Neural crest cell (in vitro differentiated cells): ENCODE measurements around the gene SUGP1. TPM values are rescaled to one million over a fixed set of nuclear protein-coding genes. Genes with fewer than 3 reads are reported as not detected.
"Not testable (repeated sequence)": the region's sequence is repeated elsewhere in the genome, so short reads cannot be mapped to it uniquely, and the experiment has no call there.

Source experiments
- DNase-seq: peaks from one replicate; pipeline ENCODE4 v3.0.0; 2021; ENCODE audit warnings: low read depth, mixed read lengths, low spot score
- H3K27ac Mint-ChIP-seq: one replicate; pipeline ENCODE4 v1.8.0; 2021; ENCODE audit warnings: mild to moderate bottlenecking, mixed read lengths; ENCODE audit not compliant: unreplicated experiment
- H3K27me3 Mint-ChIP-seq: 2 replicates; pipeline ENCODE4 v1.8.0; 2021; ENCODE audit warnings: low read depth, mild to moderate bottlenecking, mixed read lengths
- H3K36me3 Mint-ChIP-seq: 2 replicates; pipeline ENCODE4 v1.8.0; 2021; ENCODE audit warnings: low read depth, mild to moderate bottlenecking, mixed read lengths
- H3K4me1 Mint-ChIP-seq: 2 replicates; pipeline ENCODE4 v1.8.0; 2021; ENCODE audit warnings: mixed read lengths
- H3K4me3 Mint-ChIP-seq: one replicate; pipeline ENCODE4 v1.8.0; 2021; ENCODE audit warnings: mild to moderate bottlenecking, mixed read lengths
- H3K9me3 Mint-ChIP-seq: 2 replicates; pipeline ENCODE4 v1.8.0; 2021; ENCODE audit warnings: mixed read lengths
- total RNA-seq: library from RNA; stranded (reverse); gene quantifications from 2 replicates; pipeline ENCODE4 v1.2.1, GENCODE V29; 2021
- TF ChIP-seq, protein P1 (sequence below): fragments of 200-600 bp; sonication (generic); conservative IDR thresholded peaks from 2 replicates; pipeline ENCODE4 v1.5.0; 2021; ENCODE audit warnings: antibody characterized with exemption, mild to moderate bottlenecking

SUGP1 gene
- total RNA-seq, 1 donor from 2014 or later: 101 TPM

DNA sequence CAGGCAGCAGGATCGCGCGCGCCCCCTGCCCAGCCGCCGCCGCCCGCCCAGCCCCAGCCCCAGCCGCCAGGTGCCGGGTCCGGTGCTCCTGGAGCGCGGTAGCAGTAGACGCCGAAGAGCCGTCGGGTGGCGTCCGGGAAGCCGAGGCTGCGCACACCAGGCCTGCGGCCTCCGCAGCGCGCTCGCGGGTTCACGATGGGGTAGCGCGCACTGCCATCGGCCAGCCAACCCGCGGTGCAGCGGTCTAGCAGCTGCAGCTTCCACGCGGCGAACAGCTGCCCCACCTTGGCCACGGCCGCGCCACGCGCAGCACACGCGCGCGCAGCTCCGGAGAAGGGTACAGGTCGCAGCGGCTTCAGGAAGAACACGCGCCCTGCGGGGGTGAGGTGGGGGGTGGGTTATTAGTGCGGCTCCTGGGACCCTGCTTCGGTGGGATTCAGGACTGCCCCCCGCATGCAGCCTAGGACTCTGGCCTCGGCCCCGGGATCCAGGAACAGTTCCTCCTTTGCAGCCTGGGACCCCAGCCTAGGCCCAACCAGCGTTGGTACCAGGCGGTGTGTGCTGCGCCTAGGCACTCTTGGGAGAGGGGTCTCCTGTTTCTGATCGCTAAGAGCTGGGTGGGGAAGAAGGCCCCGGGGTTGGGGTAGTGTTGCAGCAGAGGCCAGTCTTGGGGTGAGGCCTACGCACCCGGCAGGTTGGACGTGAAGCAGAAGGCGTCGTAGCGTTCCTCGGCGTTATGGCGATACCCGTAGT, 62.3 kb downstream of the SUGP1 start:
- H3K27ac Mint-ChIP-seq: no peak overlapping the region
- peaks cover 28% of the 10 kb centered on the region for H3K4me1 Mint-ChIP-seq
- no peak overlapping the region for H3K4me3 Mint-ChIP-seq
- peaks cover 63% of the 10 kb centered on the region for H3K27me3 Mint-ChIP-seq
- no peak for DNase-seq
- TF ChIP-seq, protein P1, sequence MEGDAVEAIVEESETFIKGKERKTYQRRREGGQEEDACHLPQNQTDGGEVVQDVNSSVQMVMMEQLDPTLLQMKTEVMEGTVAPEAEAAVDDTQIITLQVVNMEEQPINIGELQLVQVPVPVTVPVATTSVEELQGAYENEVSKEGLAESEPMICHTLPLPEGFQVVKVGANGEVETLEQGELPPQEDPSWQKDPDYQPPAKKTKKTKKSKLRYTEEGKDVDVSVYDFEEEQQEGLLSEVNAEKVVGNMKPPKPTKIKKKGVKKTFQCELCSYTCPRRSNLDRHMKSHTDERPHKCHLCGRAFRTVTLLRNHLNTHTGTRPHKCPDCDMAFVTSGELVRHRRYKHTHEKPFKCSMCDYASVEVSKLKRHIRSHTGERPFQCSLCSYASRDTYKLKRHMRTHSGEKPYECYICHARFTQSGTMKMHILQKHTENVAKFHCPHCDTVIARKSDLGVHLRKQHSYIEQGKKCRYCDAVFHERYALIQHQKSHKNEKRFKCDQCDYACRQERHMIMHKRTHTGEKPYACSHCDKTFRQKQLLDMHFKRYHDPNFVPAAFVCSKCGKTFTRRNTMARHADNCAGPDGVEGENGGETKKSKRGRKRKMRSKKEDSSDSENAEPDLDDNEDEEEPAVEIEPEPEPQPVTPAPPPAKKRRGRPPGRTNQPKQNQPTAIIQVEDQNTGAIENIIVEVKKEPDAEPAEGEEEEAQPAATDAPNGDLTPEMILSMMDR: no peak
- peaks cover 5% of the 10 kb centered on the region for H3K36me3 Mint-ChIP-seq
- peaks cover 5% of the 10 kb centered on the region for H3K9me3 Mint-ChIP-seq

DNA sequence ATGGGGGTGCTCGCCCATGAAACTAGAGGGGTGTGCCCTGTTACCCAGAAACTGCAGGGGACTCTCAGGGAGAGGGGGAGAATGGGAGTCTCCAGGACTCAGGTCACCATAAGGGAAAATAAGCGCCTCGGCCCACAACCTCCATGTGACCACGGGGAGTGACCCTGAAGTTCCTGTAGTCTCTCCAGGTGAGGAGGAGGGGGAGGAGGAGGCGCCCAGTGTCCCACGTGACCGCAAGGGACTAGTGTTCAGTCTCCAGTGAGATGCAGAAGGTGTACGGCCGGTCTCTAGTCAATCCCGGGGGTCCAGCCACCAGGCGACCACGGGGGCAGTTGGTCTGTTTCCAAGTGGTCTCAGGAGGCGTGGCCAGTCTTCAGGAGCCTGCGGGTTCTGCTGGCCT, 63.2 kb downstream of the SUGP1 start:
- no peak overlapping the region for H3K4me3 Mint-ChIP-seq
- TF ChIP-seq, protein P1: no peak
- H3K27me3 Mint-ChIP-seq: peaks cover 61% of the 10 kb centered on the region
- no peak overlapping the region for H3K27ac Mint-ChIP-seq
- H3K9me3 Mint-ChIP-seq: peaks cover 5% of the 10 kb centered on the region
- peaks cover 5% of the 10 kb centered on the region for H3K36me3 Mint-ChIP-seq
- no peak for DNase-seq
- H3K4me1 Mint-ChIP-seq: peaks cover 23% of the 10 kb centered on the region

DNA sequence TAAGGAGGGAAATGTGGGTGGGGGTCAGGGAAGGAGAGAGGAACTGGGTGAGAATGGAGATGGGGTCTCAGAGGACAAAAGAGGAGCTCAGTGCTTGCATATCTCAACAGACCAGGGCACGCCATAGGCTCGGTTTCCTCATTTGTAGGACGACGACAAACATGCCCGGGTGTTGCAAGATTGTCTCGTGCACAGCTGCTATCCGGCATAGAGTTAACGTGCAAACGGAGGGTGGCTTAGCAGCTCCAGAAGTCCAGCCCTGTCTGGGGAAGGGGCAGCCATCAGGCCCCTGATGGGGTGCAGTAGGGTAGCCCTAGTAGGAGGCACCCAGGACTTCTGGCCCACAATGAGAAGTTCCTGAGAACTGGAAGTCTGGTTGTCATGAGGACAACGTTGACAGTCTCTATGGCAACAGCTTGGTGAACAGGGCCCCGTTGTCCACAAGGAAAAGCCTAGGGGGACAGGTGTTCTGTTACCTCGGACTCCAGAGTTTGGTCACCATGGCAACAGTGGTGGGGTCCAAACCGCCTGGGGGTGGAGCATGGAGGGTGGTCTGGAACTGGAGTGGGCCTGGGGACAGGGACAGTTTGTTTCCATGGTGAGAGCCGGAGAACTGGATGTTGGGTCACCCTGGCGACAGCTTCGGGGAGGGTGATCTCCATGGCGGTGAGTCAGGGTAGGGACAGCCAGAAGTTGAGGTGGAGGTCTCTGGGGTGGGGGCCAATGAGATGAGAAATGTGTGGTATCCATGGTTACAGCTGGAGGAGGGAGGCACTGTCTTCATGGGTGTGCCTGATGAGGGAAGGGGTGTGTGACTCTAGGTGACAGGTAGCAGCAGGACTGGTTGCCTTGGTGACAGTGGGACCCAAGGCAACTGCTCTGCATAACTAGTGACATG, 64.0 kb downstream of the SUGP1 start:
- Mint-ChIP-seq H3K27me3 (peaks cover 62% of the 10 kb centered on the region), H3K36me3 (peaks cover 5% of the 10 kb centered on the region), H3K4me3 (no peak overlapping the region), H3K4me1 (peaks cover 19% of the 10 kb centered on the region), H3K27ac (peak overlapping the region; percentile 45), H3K9me3 (peaks cover 5% of the 10 kb centered on the region)
- no peak for DNase-seq
- TF ChIP-seq, protein P1: no peak

DNA sequence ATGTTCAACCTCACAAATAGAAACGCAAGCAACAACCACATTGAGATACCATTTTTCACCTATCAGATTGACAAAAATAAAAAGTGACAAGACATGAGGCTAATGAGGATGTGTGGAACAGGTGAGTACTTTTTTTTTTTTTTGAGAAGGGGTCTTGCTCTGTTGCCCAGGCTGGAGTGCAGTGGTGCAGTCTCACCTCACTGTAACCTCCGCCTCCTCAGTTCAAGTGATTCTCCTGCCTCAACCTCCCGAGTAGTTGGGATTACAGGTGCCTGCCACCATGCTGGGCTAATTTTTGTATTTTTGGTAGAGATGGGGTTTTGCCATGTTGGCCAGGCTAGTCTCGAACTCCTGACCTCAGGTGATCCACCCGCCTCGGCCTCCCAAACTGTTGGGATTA, 66.9 kb downstream of the SUGP1 start:
- not testable (repeated sequence) for H3K4me3 Mint-ChIP-seq, H3K36me3 Mint-ChIP-seq, DNase-seq, H3K27ac Mint-ChIP-seq, H3K9me3 Mint-ChIP-seq
- Mint-ChIP-seq H3K4me1 (peaks cover 15% of the 10 kb centered on the region), H3K27me3 (peaks cover 65% of the 10 kb centered on the region)

DNA sequence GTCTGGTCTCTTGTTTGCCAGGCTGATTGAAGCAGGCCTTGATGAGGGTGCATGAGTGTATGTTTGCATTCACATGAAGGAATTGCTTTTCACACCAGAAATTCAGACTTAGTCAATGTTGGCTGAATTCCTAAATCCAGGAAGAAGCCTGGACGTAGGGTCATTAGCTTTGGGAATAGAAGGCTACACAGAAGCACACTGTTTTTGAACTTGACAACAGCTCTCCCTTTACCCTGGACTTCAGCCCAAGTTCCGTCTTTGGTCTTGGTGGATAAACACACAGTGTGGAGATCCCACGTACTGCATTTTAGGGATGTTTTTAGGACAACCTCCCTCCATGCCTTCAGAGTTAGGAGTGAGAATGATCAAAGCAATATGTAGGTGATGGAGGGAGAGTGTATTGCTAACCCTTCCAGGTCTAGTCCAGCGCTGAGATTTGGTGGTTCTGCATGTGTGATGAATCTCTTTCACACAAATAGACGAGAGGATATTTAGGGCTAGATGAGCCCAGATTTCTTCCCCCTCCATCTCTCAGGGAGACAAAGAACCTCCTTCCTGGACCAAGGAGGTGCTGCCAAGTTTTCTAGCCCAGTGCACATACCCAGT, 70.0 kb downstream of the SUGP1 start:
- DNase-seq: no peak

More for the DNA sequence above, 70.0 kb downstream of the SUGP1 start:
- no peaks in the 10 kb centered on the region for H3K9me3 Mint-ChIP-seq
- H3K36me3 Mint-ChIP-seq: no peaks in the 10 kb centered on the region
- H3K4me3 Mint-ChIP-seq: no peak overlapping the region
- TF ChIP-seq, protein P1: no peak
- H3K27me3 Mint-ChIP-seq: peaks cover 55% of the 10 kb centered on the region
- H3K4me1 Mint-ChIP-seq: no peaks in the 10 kb centered on the region
- H3K27ac Mint-ChIP-seq: no peak overlapping the region
